OCI-LY3 (cell line): ENCODE data around the gene RTN3.

Experiments
- H2AFZ ChIP-seq: fragments of 200-600, 300-600 bp; shearing (Covaris generic); 2 replicates; pipeline ENCODE4 v1.6.0; 2014; ENCODE audit warnings: antibody characterized with exemption, low read depth, low read length
- H3K27ac ChIP-seq: fragments of 200-600, 300-600 bp; sonication (generic); 2 replicates; pipeline ENCODE4 v1.5.1; 2014; ENCODE audit warnings: mild to moderate bottlenecking, low read length, moderate library complexity, mixed read lengths
- H3K27me3 ChIP-seq: fragments of 200-600, 300-600 bp; sonication (generic); 2 replicates; pipeline ENCODE4 v1.6.1; 2014; ENCODE audit warnings: low read depth, low read length, mixed read lengths
- H3K36me3 ChIP-seq: fragments of 200-600, 300-600 bp; sonication (generic); replicated peaks from 2 replicates; pipeline ENCODE3; 2014; ENCODE audit warnings: low read depth, low read length, mixed read lengths
- H3K4me1 ChIP-seq: fragments of 300-600, 200-600 bp; sonication (generic); 2 replicates; pipeline ENCODE4 v1.6.1; 2014; ENCODE audit warnings: low read length, mixed read lengths
- H3K4me2 ChIP-seq: fragments of 200-600, 300-600 bp; sonication (generic); 2 replicates; pipeline ENCODE4 v1.6.1; 2014; ENCODE audit warnings: low read length, mixed read lengths
- H3K4me3 ChIP-seq: fragments of 300-600, 200-600 bp; sonication (generic); 2 replicates; pipeline ENCODE4 v1.5.1; 2014; ENCODE audit warnings: antibody characterized with exemption, mild to moderate bottlenecking, low read length, moderate library complexity
- H3K79me2 ChIP-seq: fragments of 300-600, 200-600 bp; shearing (Covaris generic); 2 replicates; pipeline ENCODE4 v1.6.1; 2014; ENCODE audit warnings: mild to moderate bottlenecking, low read length, mixed read lengths
- H3K9ac ChIP-seq: fragments of 300-600, 200-600 bp; shearing (Covaris generic); 2 replicates; pipeline ENCODE4 v1.6.0; 2014; ENCODE audit warnings: mild to moderate bottlenecking, low read length, moderate library complexity
- H3K9me3 ChIP-seq: fragments of 200-600, 300-600 bp; shearing (Covaris generic); 2 replicates; pipeline ENCODE4 v1.6.1; 2014; ENCODE audit warnings: low read length, mixed read lengths; ENCODE audit not compliant: insufficient read depth
- H4K20me1 ChIP-seq: fragments of 200-600, 300-600 bp; sonication (generic); 2 replicates; pipeline ENCODE4 v1.6.1; 2016; ENCODE audit warnings: low read length, mixed read lengths; ENCODE audit not compliant: insufficient read depth
- EZH2phosphoT487 ChIP-seq: fragments of 200-600 bp; shearing (Covaris generic); IDR thresholded peaks from 2 replicates; pipeline ENCODE4 v1.6.1; 2018; ENCODE audit warnings: antibody characterized with exemption, mixed run types, low read depth
- TF ChIP-seq, protein P1 (sequence below): fragments of 200-600, 300-600 bp; sonication (generic); IDR thresholded peaks from 2 replicates; pipeline ENCODE4 v1.5.1; 2014; ENCODE audit warnings: antibody characterized with exemption, low read length, low read depth

The RTN3 gene

GRCh38 chr11:63779039-63779438 lies 97.7 kb downstream of the RTN3 start:
- Histone ChIP-seq H3K4me3 (no peak overlapping the region), H3K27ac (no peak overlapping the region), H3K9ac (no peak overlapping the region), H4K20me1 (no peaks in the 10 kb centered on the region), H3K36me3 (no peaks in the 10 kb centered on the region), H3K9me3 (no peaks in the 10 kb centered on the region), H2AFZ (no peak overlapping the region), H3K4me1 (no peaks in the 10 kb centered on the region), H3K79me2 (no peaks in the 10 kb centered on the region), H3K4me2 (no peak overlapping the region), H3K27me3 (peaks cover 17% of the 10 kb centered on the region)
- TF ChIP-seq, protein P1, sequence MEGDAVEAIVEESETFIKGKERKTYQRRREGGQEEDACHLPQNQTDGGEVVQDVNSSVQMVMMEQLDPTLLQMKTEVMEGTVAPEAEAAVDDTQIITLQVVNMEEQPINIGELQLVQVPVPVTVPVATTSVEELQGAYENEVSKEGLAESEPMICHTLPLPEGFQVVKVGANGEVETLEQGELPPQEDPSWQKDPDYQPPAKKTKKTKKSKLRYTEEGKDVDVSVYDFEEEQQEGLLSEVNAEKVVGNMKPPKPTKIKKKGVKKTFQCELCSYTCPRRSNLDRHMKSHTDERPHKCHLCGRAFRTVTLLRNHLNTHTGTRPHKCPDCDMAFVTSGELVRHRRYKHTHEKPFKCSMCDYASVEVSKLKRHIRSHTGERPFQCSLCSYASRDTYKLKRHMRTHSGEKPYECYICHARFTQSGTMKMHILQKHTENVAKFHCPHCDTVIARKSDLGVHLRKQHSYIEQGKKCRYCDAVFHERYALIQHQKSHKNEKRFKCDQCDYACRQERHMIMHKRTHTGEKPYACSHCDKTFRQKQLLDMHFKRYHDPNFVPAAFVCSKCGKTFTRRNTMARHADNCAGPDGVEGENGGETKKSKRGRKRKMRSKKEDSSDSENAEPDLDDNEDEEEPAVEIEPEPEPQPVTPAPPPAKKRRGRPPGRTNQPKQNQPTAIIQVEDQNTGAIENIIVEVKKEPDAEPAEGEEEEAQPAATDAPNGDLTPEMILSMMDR = no peak
- no peak for TF ChIP-seq EZH2phosphoT487

- Histone ChIP-seq H3K4me1 (no peaks in the 10 kb centered on the region), H3K27me3 (peaks cover 12% of the 10 kb centered on the region), H3K4me3 (no peak overlapping the region), H3K36me3 (no peaks in the 10 kb centered on the region), H3K9ac (no peak overlapping the region), H3K79me2 (no peaks in the 10 kb centered on the region), H4K20me1 (no peaks in the 10 kb centered on the region), H3K27ac (no peak overlapping the region), H3K4me2 (no peak overlapping the region), H3K9me3 (no peaks in the 10 kb centered on the region), H2AFZ (no peak overlapping the region)
- no peak for TF ChIP-seq EZH2phosphoT487
- TF ChIP-seq, protein P1 = no peak
These were observed 101.4 kb downstream of the RTN3 start for GRCh38 chr11:63782749-63783148.

GRCh38 chr11:63783925-63784592 lies 102.8 kb downstream of the RTN3 start:
- H3K36me3 ChIP-seq = no peaks in the 10 kb centered on the region
- H3K79me2 ChIP-seq = no peaks in the 10 kb centered on the region
- no peak for TF ChIP-seq EZH2phosphoT487
- TF ChIP-seq, protein P1 = no peak
- no peak overlapping the region for H3K27ac ChIP-seq
- no peak overlapping the region for H3K4me3 ChIP-seq
- peak overlapping the region; percentile 3; the same call in 1 of the 2 replicates for H2AFZ ChIP-seq
- H3K9ac ChIP-seq = no peak overlapping the region
- H3K4me1 ChIP-seq = no peaks in the 10 kb centered on the region
- H4K20me1 ChIP-seq = no peaks in the 10 kb centered on the region
- peaks cover 9% of the 10 kb centered on the region for H3K27me3 ChIP-seq
- H3K4me2 ChIP-seq = no peak overlapping the region
- H3K9me3 ChIP-seq = no peaks in the 10 kb centered on the region

GRCh38 chr11:63785823-63786222 lies 104.5 kb downstream of the RTN3 start:
- TF ChIP-seq EZH2phosphoT487 = no peak
- TF ChIP-seq, protein P1 = no peak
- H3K27ac ChIP-seq = no peak overlapping the region
- no peak overlapping the region for H3K4me2 ChIP-seq
- H2AFZ ChIP-seq = no peak overlapping the region
- no peaks in the 10 kb centered on the region for H3K36me3 ChIP-seq
- H3K9me3 ChIP-seq = no peaks in the 10 kb centered on the region
- no peak overlapping the region for H3K9ac ChIP-seq
- no peak overlapping the region for H3K4me3 ChIP-seq
- H3K4me1 ChIP-seq = no peaks in the 10 kb centered on the region
- no peaks in the 10 kb centered on the region for H3K27me3 ChIP-seq
- no peaks in the 10 kb centered on the region for H3K79me2 ChIP-seq
- H4K20me1 ChIP-seq = no peaks in the 10 kb centered on the region
